EH (cell line): Measurements from ENCODE around the gene SRRM1.
"Not testable (repeated sequence)": the region's sequence is repeated elsewhere in the genome, so short reads cannot be mapped to it uniquely, and the experiment has no call there.

Source experiments
- DNase-seq: peaks from one replicate; pipeline ENCODE4 v3.0.0-alpha.2; 2015; ENCODE audit warnings: low read depth

The SRRM1 gene

DNA sequence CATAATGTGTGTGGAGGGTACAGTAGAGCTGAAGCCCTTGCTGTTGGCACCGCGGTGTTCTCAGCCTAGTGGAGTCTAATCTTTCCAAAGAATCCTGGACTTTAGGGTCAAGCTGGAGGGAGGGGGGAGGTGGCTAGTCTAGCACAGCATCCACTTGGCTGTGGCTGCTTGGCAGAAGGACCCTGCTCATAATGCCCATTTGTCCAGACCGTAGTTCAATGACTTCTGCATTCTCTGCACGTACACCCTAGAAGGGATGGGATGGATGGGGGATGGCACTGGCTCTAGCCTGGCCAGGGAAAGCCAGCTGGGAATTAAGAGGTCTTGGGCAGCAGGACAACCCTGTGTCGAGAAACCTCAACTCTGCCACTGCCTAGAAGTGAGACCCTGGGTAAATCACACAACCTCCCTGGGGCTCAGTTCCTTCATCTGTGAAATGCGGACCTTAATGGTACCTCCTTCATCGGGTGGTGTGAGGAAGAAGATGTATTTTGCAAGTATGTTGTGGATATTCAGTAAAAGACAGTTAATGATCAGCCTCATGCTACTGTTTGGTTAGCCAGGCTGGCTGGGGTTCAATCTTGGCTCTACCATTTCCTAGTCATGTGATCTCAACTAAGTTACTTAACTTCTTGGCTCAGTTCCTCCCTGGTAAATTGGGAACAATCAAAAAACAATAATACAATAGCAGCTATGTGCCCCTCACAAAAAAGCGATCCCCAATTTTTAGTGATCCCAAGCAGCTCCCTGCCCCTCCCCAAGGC, 75.0 kb downstream of the SRRM1 start:
- DNase-seq: no peak

DNA sequence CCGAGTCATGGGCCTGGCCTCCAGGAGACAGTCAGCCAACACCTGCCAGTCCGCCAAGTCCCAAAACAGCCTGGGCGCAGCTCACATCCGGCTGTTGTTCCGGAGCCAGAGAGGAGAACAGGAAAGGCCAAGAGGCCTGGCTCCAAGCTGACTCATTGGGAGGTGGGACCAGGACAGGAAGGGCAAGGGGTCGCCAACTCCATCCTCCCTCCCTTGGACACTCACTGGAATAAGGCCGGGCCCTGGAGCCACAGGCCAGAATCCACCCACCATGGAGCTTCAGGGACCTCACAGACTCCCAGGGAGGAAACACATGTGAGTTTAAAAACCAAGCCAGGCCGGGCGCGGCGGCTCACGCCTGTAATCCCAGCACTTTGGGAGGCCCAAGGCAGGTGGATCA, 77.0 kb downstream of the SRRM1 start:
- peak; percentile 92 for DNase-seq

DNA sequence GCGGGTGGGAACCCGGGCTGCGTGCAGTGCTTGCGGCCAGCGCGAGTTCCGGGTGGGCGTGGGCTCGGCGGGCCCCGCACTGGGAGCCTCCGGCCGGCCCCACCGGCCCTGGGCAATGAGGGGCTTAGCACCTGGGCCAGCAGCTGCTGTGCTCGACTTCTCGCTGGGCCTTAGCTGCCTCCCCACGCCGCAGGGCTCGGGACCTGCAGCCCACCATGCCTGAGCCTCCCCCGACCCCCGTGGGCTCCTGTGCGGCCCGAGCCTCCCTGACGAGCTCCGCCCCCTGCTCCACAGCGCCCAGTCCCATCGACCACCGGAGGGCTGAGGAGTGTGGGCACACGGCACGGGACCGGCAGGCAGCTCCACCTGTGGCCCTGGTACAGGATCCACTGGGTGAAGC, 78.4 kb downstream of the SRRM1 start:
- DNase-seq: no peak

DNA sequence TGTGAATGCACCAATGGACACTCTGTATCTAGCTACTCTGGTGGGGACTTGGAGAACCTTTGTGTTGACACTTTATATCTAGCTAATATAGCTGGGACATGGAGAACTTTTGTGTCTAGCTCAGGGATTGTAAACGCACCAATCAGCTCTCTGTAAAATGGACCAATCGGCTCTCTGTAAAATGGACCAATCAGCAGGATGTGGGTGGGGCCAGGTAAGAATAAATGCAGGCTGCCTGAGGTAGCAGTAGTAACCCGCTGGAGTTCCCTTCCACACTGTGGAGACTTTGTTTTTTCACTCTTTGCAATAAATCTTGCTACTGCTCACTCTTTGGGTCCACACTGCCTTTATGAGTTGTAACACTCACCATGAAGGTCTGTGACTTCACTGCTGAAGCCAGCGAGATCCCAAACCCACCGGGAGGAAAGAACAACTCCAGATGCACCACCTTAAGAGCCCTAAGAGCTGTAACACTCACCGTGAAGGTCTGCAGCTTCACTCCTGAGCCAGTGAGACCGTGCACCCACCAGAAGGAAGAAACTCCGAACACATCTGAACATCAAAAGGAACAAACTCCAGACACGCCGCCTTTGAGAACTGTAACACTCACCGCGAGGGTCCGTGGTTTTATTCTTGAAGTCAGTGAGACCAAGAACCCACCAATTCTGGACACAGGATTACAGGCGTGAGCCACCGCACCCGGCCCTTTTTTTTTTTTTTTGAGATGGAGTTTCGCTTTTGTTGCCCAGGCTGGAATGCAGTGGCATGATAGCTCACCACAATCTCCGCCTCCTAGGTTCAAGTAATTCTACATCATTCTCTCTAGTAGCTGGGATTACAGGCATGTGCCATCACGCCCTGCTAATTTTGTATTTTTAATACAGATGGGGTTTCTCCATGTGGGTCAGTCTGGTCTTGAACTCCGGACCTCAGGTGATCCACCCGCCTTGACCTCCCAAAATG, 79.3 kb downstream of the SRRM1 start:
- not testable (repeated sequence) for DNase-seq
